22Rv1 (cell line): ENCODE data around the gene IL1RAPL2.

Source experiments
- CTCF ChIP-seq: fragments of 450-650 bp; IDR thresholded peaks from 2 replicates; pipeline ENCODE4 v1.5.1; 2017; ENCODE audit warnings: mild to moderate bottlenecking
- ZFX ChIP-seq: fragments of 450-650 bp; IDR thresholded peaks from 2 replicates; pipeline ENCODE4 v1.6.1; 2017; ENCODE audit warnings: antibody characterized with exemption, borderline replicate concordance

- TF ChIP-seq CTCF = no peak
- no peak for TF ChIP-seq ZFX
These were observed 485.4 kb downstream of the IL1RAPL2 start for GRCh38 chrX:105051364-105051763.
